ENCODE measurements around the gene CSF2.
"Not testable (repeated sequence)": the region's sequence is repeated elsewhere in the genome, so short reads cannot be mapped to it uniquely, and the experiment has no call there.

CSF2 gene

DNA sequence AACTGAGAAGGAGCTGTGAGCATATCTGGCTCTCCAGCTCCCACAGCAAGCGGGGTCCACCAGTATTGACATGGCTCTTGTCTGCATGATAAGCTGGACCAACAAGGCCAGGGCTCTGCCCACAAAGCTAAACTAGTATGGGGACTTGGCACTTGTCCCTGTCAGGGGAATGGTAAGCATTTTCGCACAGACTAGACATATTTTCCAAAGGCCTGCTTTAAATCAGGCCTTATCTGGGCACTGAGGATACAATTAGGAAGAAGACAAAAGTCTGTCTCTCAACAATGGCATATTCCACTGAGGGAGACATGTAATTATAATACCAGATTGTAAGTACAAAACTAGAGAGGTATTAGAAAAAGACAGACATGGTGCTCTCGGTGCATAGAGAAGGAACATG is 32.1 kb downstream of the CSF2 start:
- DNase-seq (ENCODE audit: extremely low read depth in 1 of 2, low read depth in 1 of 2): no peak

GRCh38 chr5:132108495-132108894 is 34.9 kb downstream of the CSF2 start:
- not testable (repeated sequence) for DNase-seq (ENCODE audit: extremely low read depth in 1 of 2, low read depth in 1 of 2)

- DNase-seq (ENCODE audit: extremely low read depth in 1 of 2, low read depth in 1 of 2): not testable (repeated sequence)
These were observed 35.4 kb downstream of the CSF2 start for GRCh38 chr5:132108957-132109356.

DNA sequence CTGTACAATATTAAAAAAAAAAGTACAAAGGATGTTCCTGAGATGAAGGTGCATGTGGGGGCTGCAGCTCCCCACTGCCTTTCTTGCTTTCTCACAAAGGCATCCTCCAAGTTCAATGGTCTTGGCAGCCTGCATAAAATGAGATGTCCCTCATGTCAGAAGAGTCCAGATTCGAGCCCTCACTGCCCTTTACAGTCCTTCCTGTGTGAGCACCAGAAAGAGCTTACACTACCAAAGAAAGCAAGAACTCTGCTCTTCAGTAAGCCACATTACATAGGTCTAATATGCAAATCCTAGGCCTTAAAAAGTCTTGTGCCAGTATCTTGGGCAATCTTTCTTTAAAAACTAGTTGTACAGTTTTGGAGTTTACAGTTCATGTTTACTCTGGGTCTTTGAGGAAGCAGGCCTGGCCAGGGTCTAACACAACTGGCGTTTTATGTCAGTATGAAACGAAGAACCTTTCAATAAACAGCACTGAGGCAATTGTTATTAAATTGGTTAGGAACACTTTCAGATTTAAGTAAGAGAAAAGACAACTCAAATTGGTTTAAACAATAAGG is 36.0 kb downstream of the CSF2 start:
- no peak for DNase-seq (ENCODE audit: extremely low read depth in 1 of 2, low read depth in 1 of 2)

DNA sequence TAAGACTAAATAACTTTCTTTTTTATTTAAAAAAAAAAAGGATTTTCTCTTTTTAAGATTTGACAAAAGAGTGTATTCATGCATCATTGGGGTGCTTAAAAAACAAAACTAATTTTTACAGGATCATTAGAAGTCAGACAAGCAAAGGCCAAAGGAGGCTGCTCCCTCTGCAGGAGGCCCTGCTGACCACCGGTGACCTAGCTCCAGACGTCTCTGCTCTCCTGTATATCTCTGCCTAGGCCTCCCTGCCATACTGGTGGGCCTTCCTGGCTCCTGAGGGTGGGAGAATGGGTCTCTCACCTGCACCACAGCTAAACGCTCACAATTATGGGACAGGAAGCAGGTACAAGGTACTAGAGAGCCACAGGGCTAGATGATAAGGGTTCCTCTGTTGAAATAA is 36.6 kb downstream of the CSF2 start:
- DNase-seq (ENCODE audit: extremely low read depth in 1 of 2, low read depth in 1 of 2): no peak

DNA sequence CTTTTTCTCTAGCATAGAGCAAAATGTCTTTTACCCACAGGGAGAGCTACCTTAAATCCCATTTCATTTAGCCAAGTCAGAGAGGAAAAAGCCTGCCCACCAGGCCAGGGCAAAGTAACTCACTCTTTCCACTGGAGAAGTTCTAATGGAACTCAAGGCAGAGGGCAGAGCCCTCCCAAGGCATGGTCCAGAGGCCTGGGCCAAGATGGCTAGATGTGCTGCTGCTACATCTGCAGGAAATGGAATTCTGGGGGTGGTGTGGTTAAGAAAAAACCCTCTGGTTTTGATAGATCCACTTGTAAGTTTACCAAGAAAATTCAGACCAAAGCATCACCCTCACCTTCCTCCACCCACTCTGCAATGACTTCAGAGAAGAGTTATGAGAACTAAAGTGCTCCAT is 37.3 kb downstream of the CSF2 start:
- no peak for DNase-seq (ENCODE audit: extremely low read depth in 1 of 2, low read depth in 1 of 2)

DNA sequence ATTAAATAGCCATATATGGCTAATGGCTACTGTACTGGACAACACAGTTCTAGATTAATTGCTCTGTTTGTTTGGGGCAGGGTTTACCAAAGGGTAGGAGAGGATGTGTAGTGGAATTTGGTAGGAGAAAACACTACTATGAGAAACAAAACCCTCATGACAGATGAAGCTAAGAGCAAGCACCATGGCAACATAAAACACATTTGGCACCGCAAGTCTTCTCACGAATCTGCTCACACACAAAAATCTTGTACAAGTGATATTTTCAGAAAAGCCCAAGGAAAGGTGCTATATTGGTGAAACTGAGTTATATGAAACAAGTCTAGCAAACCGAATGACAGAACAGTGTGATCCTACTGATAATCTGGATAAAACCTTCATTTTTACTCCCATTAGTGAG is 38.5 kb downstream of the CSF2 start:
- no peak for DNase-seq (ENCODE audit: extremely low read depth in 1 of 2, low read depth in 1 of 2)

DNA sequence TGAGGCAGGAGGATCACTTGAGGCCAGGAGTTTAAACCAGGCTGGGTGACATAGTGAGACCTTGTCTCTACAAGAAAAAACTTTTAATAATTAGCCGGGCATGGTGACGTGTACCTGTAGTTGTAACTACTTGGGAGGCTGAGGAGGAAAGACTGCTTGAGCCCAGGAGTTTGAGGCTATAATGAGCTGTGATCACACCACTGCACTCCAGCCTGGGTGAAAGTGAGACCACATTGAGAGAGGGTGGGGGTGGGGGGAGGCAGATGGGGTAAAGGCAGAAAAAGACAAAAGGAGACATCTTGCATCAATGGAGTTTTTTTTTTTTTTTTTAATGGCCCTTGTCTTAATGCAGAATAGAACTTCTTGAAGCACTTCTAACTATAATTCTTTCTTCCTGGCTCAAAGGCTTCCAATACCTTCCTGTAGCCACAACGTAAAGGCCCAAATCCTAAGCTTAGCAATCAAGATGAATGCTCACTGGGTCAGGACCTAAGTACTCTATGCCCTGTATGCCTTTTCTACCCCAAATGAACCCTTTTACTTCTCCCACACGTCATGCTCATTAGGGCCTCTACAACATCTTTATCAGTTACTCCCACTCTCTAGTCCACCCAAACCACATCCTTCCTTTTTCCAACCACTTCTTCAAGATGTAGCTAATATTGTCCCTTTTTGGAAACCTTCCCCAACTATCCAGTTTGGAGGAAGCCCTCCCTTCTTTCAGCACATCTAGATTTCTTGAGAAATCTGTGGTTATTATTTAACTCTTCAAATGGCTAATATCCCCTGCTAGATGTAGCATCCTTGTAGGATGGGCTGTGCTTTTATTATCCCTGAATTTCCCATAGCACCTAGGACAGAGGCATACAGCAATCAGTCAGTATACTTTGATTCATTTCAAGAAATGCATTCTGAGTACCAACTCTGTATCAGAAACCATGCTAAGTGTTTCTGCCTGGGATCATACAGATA is 40.8 kb downstream of the CSF2 start:
- DNase-seq (ENCODE audit: extremely low read depth in 1 of 2, low read depth in 1 of 2): no peak

GRCh38 chr5:132115375-132115774 is 41.8 kb downstream of the CSF2 start:
- no peak for DNase-seq (ENCODE audit: extremely low read depth in 1 of 2, low read depth in 1 of 2)

GRCh38 chr5:132116072-132116471 is 42.5 kb downstream of the CSF2 start:
- DNase-seq (ENCODE audit: extremely low read depth in 1 of 2, low read depth in 1 of 2): no peak

- not testable (repeated sequence) for DNase-seq (ENCODE audit: extremely low read depth in 1 of 2, low read depth in 1 of 2)
These were observed 43.4 kb downstream of the CSF2 start for GRCh38 chr5:132116909-132117489.

- not testable (repeated sequence) for DNase-seq (ENCODE audit: extremely low read depth in 1 of 2, low read depth in 1 of 2)
These were observed 47.1 kb downstream of the CSF2 start for GRCh38 chr5:132120717-132121116.

DNA sequence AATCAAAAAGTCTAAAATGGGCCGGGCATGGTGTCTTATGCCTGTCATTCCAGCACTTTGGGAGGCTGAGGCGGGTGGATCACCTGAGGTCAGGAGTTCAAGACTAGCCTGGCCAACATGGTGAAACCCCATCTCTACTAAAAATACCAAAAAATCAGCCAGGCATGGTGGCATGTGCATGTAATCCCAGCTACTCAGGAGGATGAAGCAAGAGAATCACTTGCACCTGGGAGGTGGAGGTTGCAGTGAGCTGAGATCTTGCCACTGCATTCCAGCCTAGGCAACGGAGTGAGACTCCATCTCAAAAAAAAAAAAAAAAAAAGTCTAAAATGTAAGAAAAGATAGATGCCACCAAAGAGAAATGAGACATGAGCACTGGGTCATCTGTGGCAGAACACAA is 49.4 kb downstream of the CSF2 start:
- not testable (repeated sequence) for DNase-seq (ENCODE audit: extremely low read depth in 1 of 2, low read depth in 1 of 2)

GRCh38 chr5:132123578-132123977 is 50.0 kb downstream of the CSF2 start:
- not testable (repeated sequence) for DNase-seq (ENCODE audit: extremely low read depth in 1 of 2, low read depth in 1 of 2)

All from stimulated activated CD8-positive, alpha-beta memory T cell treated with anti-CD3 and anti-CD28 coated beads, Interleukin-7, amount 100 ng/mL, for 48 hours (primary cell).